AG04450 (cell line): Measurements from ENCODE around the gene FGF8. TPM values are rescaled to one million over a fixed set of nuclear protein-coding genes. Genes with fewer than 3 reads are reported as not detected.
A peak's percentile ranks its signal among the peaks of the same experiment; 100 is the strongest.
"Not testable (repeated sequence)": the region's sequence is repeated elsewhere in the genome, so short reads cannot be mapped to it uniquely, and the experiment has no call there.

Experiments
- CTCF ChIA-PET: fragments of 300-600, 350-600 bp; formaldehyde crosslinking; extraction: SDS; loops from one replicate; lab custom pipeline; 2022; ENCODE audit warnings: antibody characterized with exemption, inconsistent platforms; lab: Charles Lee
- POLR2A ChIA-PET: fragments of 350-600 bp; formaldehyde crosslinking; extraction: SDS; loops from one replicate; lab custom pipeline; 2021; ENCODE audit warnings: antibody characterized with exemption, inconsistent platforms; lab: Yijun Ruan, JAX
- DNase-seq: peaks from one replicate; pipeline ENCODE4 v3.0.0-alpha.2; 2011; ENCODE audit warnings: low read depth, low spot score
- H3K27ac ChIP-seq: one replicate; pipeline ENCODE4 v1.5.1; 2012; ENCODE audit warnings: low read depth, low read length, control low read depth
- H3K27me3 ChIP-seq: one replicate; pipeline ENCODE4 v1.6.0; 2012; ENCODE audit warnings: low read length; ENCODE audit not compliant: control insufficient read depth, insufficient read depth
- H3K4me3 ChIP-seq: 2 replicates; pipeline ENCODE4 v1.5.1; 2011; ENCODE audit warnings: mild to moderate bottlenecking, low read depth, low read length, control low read depth
- H3K9me3 ChIP-seq: 2 replicates; pipeline ENCODE4 v1.5.1; 2012; ENCODE audit warnings: low read length; ENCODE audit not compliant: control insufficient read depth, insufficient read depth
- polyA plus RNA-seq: library from polyadenylated mRNA; depleted of rRNA; stranded (reverse); fragments of >200 nt; gene quantifications from 2 replicates; pipeline ENCODE4 v1.2.3, GENCODE V29; 2011
- TF ChIP-seq, protein P1 (sequence below): IDR thresholded peaks from 2 replicates; pipeline ENCODE4 v1.5.1; 2011; ENCODE audit warnings: low read depth, low read length, control low read depth, inconsistent platforms

The FGF8 gene
- polyA plus RNA-seq, 1 experiment = not detected

DNA sequence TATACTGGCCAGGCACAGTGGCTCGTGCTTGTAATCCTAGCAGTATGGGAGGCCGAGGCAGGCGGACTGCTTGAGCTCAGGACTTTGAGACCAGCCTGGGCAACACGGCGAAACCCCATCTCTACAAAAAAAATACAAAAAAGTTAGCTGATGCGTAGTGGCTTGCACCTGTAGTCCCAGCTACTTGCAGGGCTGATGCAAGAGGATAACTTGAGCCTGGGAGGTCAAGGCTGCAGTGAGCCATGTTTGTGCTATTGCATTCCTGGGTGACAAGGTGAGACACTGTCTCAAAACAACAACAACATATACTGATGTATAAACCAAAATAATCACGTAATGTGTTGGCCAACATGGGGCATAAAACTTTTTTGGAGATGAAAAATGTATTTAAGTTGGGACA is 13.8 kb upstream of the FGF8 start:
- H3K27me3 ChIP-seq = no peaks in the 10 kb centered on the region
- DNase-seq = no peak
- TF ChIP-seq, protein P1, sequence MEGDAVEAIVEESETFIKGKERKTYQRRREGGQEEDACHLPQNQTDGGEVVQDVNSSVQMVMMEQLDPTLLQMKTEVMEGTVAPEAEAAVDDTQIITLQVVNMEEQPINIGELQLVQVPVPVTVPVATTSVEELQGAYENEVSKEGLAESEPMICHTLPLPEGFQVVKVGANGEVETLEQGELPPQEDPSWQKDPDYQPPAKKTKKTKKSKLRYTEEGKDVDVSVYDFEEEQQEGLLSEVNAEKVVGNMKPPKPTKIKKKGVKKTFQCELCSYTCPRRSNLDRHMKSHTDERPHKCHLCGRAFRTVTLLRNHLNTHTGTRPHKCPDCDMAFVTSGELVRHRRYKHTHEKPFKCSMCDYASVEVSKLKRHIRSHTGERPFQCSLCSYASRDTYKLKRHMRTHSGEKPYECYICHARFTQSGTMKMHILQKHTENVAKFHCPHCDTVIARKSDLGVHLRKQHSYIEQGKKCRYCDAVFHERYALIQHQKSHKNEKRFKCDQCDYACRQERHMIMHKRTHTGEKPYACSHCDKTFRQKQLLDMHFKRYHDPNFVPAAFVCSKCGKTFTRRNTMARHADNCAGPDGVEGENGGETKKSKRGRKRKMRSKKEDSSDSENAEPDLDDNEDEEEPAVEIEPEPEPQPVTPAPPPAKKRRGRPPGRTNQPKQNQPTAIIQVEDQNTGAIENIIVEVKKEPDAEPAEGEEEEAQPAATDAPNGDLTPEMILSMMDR = no peak
- H3K27ac ChIP-seq = no peak overlapping the region
- H3K4me3 ChIP-seq = no peak overlapping the region
- ChIA-PET CTCF (interaction anchor here (1.6 kb wide), 1 partner anchor 8 kb away, joined by 7 read pairs; no protein-coding TSS in a partner anchor), POLR2A (no interaction called here)
- no peaks in the 10 kb centered on the region for H3K9me3 ChIP-seq

- H3K9me3 ChIP-seq, H3K27ac ChIP-seq, POLR2A ChIA-PET, DNase-seq, H3K4me3 ChIP-seq, H3K27me3 ChIP-seq: not testable (repeated sequence)
- CTCF ChIA-PET = interaction anchor here (1.6 kb wide), 1 partner anchor 8 kb away, joined by 7 read pairs; no protein-coding TSS in a partner anchor
These were observed 13.3 kb upstream of the FGF8 start for GRCh38 chr10:101789231-101789630.

DNA sequence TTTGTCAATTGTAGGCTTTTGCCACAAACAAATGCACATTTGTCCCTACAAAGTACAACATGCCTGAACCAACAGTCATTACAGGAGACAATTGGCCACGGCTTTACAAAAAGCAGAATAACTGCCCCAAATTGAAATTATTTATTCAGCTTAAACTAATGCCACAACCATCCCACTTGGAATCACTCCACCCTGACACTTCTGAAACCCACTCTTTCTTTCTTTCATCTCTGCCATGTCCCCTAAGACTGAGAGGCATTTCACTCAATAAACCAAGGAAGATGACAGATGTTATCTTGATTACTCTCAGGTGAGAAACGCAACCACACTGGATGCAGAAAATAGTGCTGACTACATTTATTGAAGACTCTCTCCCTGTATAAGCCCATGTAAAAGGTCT is 9.9 kb upstream of the FGF8 start:
- Histone ChIP-seq H3K4me3 (no peak overlapping the region), H3K27me3 (no peaks in the 10 kb centered on the region), H3K9me3 (no peaks in the 10 kb centered on the region; the same call in 1 of the 2 replicates), H3K27ac (no peak overlapping the region)
- ChIA-PET POLR2A (no interaction called here), CTCF (interaction anchor here (0.6 to 6.1 kb wide), 2 partner anchors 9 to 345 kb away, joined by 3 to 55 read pairs; no protein-coding TSS in a partner anchor)
- no peak for DNase-seq
- TF ChIP-seq, protein P1 = no peak

DNA sequence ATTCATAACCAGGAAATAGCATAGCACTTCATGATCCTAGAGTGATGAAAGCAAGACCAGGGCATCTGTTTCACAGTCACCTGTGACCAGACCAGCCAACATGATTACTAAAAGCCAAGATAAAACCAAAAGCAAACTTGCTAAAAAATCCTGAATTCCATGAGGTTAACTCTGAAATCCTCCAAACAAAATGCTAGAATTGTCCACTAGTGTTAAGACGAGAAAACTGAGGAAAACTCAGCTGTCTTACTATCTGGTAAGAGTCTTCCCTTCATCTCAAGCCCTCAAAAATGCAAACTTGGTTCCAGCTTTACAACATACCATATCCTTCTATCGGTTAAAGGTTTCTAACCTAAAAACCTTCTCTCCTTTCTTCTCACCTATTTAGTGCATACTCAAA is 8.6 kb upstream of the FGF8 start:
- POLR2A ChIA-PET = no interaction called here
- DNase-seq = no peak
- Histone ChIP-seq H3K9me3 (no peaks in the 10 kb centered on the region; the same call in 1 of the 2 replicates), H3K4me3 (no peak overlapping the region), H3K27me3 (no peaks in the 10 kb centered on the region), H3K27ac (no peak overlapping the region)
- CTCF ChIA-PET = interaction anchor here (0.6 to 6.1 kb wide), 4 partner anchors 10 to 570 kb away, joined by 3 to 127 read pairs (median 32); no protein-coding TSS in a partner anchor
- TF ChIP-seq, protein P1 = no peak

- TF ChIP-seq, protein P1 = no peak
- Histone ChIP-seq H3K27me3 (peaks cover 7% of the 10 kb centered on the region), H3K27ac (peak overlapping the region; percentile 25), H3K9me3 (no peaks in the 10 kb centered on the region; the same call in 1 of the 2 replicates), H3K4me3 (peak overlapping the region; percentile 94)
- DNase-seq = no peak
- ChIA-PET POLR2A (interaction anchor here (1.2 to 1.5 kb wide), 2 partner anchors 13 to 35 kb away, joined by 4 to 7 read pairs; partner anchors contain the start of gene OGA), CTCF (interaction anchor here (0.6 to 6.1 kb wide), 8 partner anchors 11 to 570 kb away, joined by 3 to 127 read pairs (median 8); no protein-coding TSS in a partner anchor)
These were observed 7.8 kb upstream of the FGF8 start for GRCh38 chr10:101783736-101784118.
